Tibial nerve (tissue), 4 donors: Measurements from ENCODE around the gene BTG1. TPM values are rescaled to one million over a fixed set of nuclear protein-coding genes. Genes with fewer than 3 reads are reported as not detected.
"Not testable (repeated sequence)": the region's sequence is repeated elsewhere in the genome, so short reads cannot be mapped to it uniquely, and the experiment has no call there.

ENCODE experiments used
- DNase-seq, 2 donors: peaks; one replicate each; pipeline ENCODE4 v3.0.0-alpha.2; 2019; ENCODE audit warnings: low spot score in 2 of 2
- H3K27ac ChIP-seq, 4 donors: fragments of 200-600 bp; sonication (generic) in 3 of 4; one replicate each; pipeline ENCODE4 v1.5.1; 2017 to 2019; ENCODE audit warnings: mild to moderate bottlenecking in 1 of 4
- H3K27me3 ChIP-seq, 2 donors: fragments of 200-600 bp; sonication (generic) in 1 of 2; one replicate each; pipeline versions ENCODE4 v1.5.1 to v1.6.0; 2017 to 2019
- H3K36me3 ChIP-seq, 3 donors: fragments of 200-600 bp; sonication (generic); one replicate each; pipeline ENCODE4 v1.5.1; 2018 to 2019
- H3K4me1 ChIP-seq, 4 donors: fragments of 200-600 bp; sonication (generic) in 3 of 4; one replicate each; pipeline ENCODE4 v1.5.1; 2017 to 2019
- H3K4me3 ChIP-seq, 4 donors: fragments of 200-600 bp; sonication (generic) in 3 of 4; one replicate each; pipeline ENCODE4 v1.5.1; 2017 to 2019; ENCODE audit warnings: mild to moderate bottlenecking in 1 of 4, moderate library complexity in 1 of 4
- H3K9me3 ChIP-seq, 4 donors: fragments of 200-600 bp; sonication (generic) in 3 of 4; one replicate each; pipeline ENCODE4 v1.5.1; 2017 to 2019
- CTCF ChIP-seq, 5 experiments: fragments of 200-600 bp in 3 of 5; fragments of 450-650 bp in 2 of 5; sonication (generic) in 3 of 5; IDR thresholded peaks; one replicate each; pipeline ENCODE4 v1.5.1; 2016 to 2019; ENCODE audit warnings: antibody characterized with exemption in 5 of 5, mild to moderate bottlenecking in 3 of 5, moderate library complexity in 2 of 5
- EP300 ChIP-seq, 2 donors: sonication (generic); formaldehyde crosslinking; IDR thresholded peaks; one replicate each; pipeline ENCODE4 v1.6.1; 2017; ENCODE audit warnings: antibody characterized with exemption in 2 of 2, mild to moderate bottlenecking in 1 of 2
- POLR2A ChIP-seq, 2 donors: fragments of 450-650 bp; IDR thresholded peaks; one replicate each; pipeline ENCODE4 v1.6.1; 2017; ENCODE audit warnings: antibody characterized with exemption in 2 of 2, mild to moderate bottlenecking in 2 of 2, moderate library complexity in 2 of 2
- WGBS, 2 donors: methylation state at CpG; one replicate each; pipeline ENCODE4 v1.1.5; 2018; 5-methylcytosine and 5-hydroxymethylcytosine counted together
- small RNA-seq: library from RNA; depleted of rRNA; stranded (forward); fragments of <200 nt; gene quantifications from one replicate; pipeline ENCODE3, GENCODE V24; 2016
- total RNA-seq, 4 donors: library from RNA; depleted of rRNA; stranded (reverse); fragments of >200 nt; gene quantifications; one replicate each; pipeline ENCODE4 v1.1.0, GENCODE V29; 2016

The BTG1 gene
- total RNA-seq, 4 donors from 2014 or later, result 40.0 to 54.0 (median 47.8) TPM

- Histone ChIP-seq H3K4me3 (no peak overlapping the region), H3K27me3 (no peaks in the 10 kb centered on the region), H3K27ac (no peak overlapping the region), H3K4me1 (peaks cover 0 to 5% (median 2%) of the 10 kb centered on the region in 4 donors), H3K9me3 (no peaks in the 10 kb centered on the region), H3K36me3 (no peaks in the 10 kb centered on the region)
- TF ChIP-seq POLR2A (IDR thresholded peaks at IDR 0.05), result no peak
- TF ChIP-seq EP300 (IDR thresholded peaks at IDR 0.05), result no peak
- no peak for TF ChIP-seq CTCF (IDR thresholded peaks at IDR 0.05)
- DNase-seq, result no peak
- 92 to 93% methylated on average over 2 of the region's 2 CpGs for WGBS, 2 donors
Measured at GRCh38 chr12:92102606-92103005, 43.0 kb downstream of the BTG1 start.

GRCh38 chr12:92098594-92099380, 46.9 kb downstream of the BTG1 start:
- H3K27me3 ChIP-seq, result no peaks in the 10 kb centered on the region
- H3K36me3 ChIP-seq, result no peaks in the 10 kb centered on the region
- WGBS, 2 donors, result 77 to 84% methylated on average over 1 of the region's 1 CpG
- H3K9me3 ChIP-seq, result no peaks in the 10 kb centered on the region
- H3K4me3 ChIP-seq, result no peak overlapping the region
- no peak overlapping the region for H3K27ac ChIP-seq
- no peak for DNase-seq
- H3K4me1 ChIP-seq, result no peaks in the 10 kb centered on the region
- TF ChIP-seq POLR2A (IDR thresholded peaks at IDR 0.05), result no peak

- WGBS, 2 donors, result 68 to 76% methylated on average over 2 of the region's 2 CpGs
- DNase-seq, result no peak
- no peaks in the 10 kb centered on the region for H3K27me3 ChIP-seq
- H3K9me3 ChIP-seq, result no peaks in the 10 kb centered on the region
- H3K27ac ChIP-seq, result no peak overlapping the region
- H3K36me3 ChIP-seq, result no peaks in the 10 kb centered on the region
- H3K4me3 ChIP-seq, result no peak overlapping the region
- no peaks in the 10 kb centered on the region for H3K4me1 ChIP-seq
- TF ChIP-seq CTCF (IDR thresholded peaks at IDR 0.05), result no peak
Measured at GRCh38 chr12:92096346-92097136, 49.1 kb downstream of the BTG1 start.

GRCh38 chr12:92094751-92095161, 50.9 kb downstream of the BTG1 start:
- H3K9me3 ChIP-seq, result no peaks in the 10 kb centered on the region
- 20 to 27% methylated on average over 1 of the region's 1 CpG for WGBS, 2 donors
- H3K4me1 ChIP-seq, result peaks cover 0 to 2% (median 0%) of the 10 kb centered on the region in 4 donors
- H3K27ac ChIP-seq, result no peak overlapping the region
- no peaks in the 10 kb centered on the region for H3K27me3 ChIP-seq
- DNase-seq, result no peak
- no peaks in the 10 kb centered on the region for H3K36me3 ChIP-seq
- TF ChIP-seq EP300 (IDR thresholded peaks at IDR 0.05) (no peak), POLR2A (IDR thresholded peaks at IDR 0.05) (no peak)
- no peak overlapping the region for H3K4me3 ChIP-seq

- not testable (repeated sequence) for H3K36me3 ChIP-seq, DNase-seq, H3K27ac ChIP-seq, H3K4me3 ChIP-seq, H3K9me3 ChIP-seq, H3K4me1 ChIP-seq, H3K27me3 ChIP-seq
- 77 to 80% methylated on average over 3 of the region's 3 CpGs for WGBS, 2 donors
Measured at GRCh38 chr12:92094301-92094700, 51.3 kb downstream of the BTG1 start.

Small RNA genes lying within 50 kb of the gene (small RNA-seq; reads per million reads assigned to genes)
- gene RF00019, result not detected
